GM12801 (cell line): ENCODE measurements around the gene RPP25L.

ENCODE experiments used
- CTCF ChIP-seq: IDR thresholded peaks from one replicate; pipeline ENCODE4 v1.5.1; 2011; ENCODE audit warnings: control low read depth; ENCODE audit not compliant: insufficient read length; ENCODE audit errors: extremely low read depth

RPP25L gene

GRCh38 chr9:34647084-34647403 is 35.1 kb upstream of the RPP25L start:
- no peak for TF ChIP-seq CTCF

GRCh38 chr9:34646211-34647083 is 34.5 kb upstream of the RPP25L start, which contains the start of gene GALT:
Gene GALT (plus strand): TSS chr9:34646675. CDS start chr9:34646705, 30 bp downstream.
- no peak for TF ChIP-seq CTCF

- TF ChIP-seq CTCF: no peak
Observed at GRCh38 chr9:34644766-34645314, 32.9 kb upstream of the RPP25L start.

- no peak for TF ChIP-seq CTCF
Observed at GRCh38 chr9:34642679-34643078, 30.8 kb upstream of the RPP25L start.

- no peak for TF ChIP-seq CTCF
Observed at GRCh38 chr9:34638138-34638445, 26.2 kb upstream of the RPP25L start.

- no peak for TF ChIP-seq CTCF
Observed at GRCh38 chr9:34637356-34638137, 25.6 kb upstream of the RPP25L start, which contains the start of gene SIGMAR1. Gene SIGMAR1 (minus strand): TSS chr9:34637787. CDS start chr9:34637697, 90 bp downstream.

- no peak for TF ChIP-seq CTCF
Observed at GRCh38 chr9:34636791-34637355, 25.0 kb upstream of the RPP25L start.
